ENCODE results near the gene UBE2J2.

DNA sequence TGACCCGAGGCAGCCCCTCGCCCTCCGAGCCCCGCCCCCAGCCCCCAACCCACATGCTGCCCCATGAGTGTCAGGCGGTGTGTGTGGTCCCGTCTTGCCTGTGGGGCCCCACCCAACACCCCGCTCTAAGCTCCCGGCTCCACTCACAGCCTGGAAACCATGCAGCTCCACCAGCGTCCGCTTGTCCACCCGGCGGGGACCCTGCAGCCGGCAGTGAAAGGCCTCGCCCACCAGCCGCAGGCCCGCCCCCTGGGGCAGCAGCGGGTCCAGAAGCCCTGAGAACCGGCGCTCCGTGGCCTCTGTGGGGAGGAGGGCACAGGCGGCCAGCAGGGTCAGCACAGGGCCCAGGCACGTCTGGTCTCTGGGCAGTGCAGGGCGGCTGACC is 29.9 kb downstream of the UBE2J2 start:
- TF ChIP-seq, protein P1, sequence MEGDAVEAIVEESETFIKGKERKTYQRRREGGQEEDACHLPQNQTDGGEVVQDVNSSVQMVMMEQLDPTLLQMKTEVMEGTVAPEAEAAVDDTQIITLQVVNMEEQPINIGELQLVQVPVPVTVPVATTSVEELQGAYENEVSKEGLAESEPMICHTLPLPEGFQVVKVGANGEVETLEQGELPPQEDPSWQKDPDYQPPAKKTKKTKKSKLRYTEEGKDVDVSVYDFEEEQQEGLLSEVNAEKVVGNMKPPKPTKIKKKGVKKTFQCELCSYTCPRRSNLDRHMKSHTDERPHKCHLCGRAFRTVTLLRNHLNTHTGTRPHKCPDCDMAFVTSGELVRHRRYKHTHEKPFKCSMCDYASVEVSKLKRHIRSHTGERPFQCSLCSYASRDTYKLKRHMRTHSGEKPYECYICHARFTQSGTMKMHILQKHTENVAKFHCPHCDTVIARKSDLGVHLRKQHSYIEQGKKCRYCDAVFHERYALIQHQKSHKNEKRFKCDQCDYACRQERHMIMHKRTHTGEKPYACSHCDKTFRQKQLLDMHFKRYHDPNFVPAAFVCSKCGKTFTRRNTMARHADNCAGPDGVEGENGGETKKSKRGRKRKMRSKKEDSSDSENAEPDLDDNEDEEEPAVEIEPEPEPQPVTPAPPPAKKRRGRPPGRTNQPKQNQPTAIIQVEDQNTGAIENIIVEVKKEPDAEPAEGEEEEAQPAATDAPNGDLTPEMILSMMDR (IDR thresholded peaks at IDR 0.05), result no peak
- no peak for TF ChIP-seq ZFX (IDR thresholded peaks at IDR 0.05; ENCODE audit: borderline replicate concordance)
